ENCODE data around the gene C10orf105.

DNA sequence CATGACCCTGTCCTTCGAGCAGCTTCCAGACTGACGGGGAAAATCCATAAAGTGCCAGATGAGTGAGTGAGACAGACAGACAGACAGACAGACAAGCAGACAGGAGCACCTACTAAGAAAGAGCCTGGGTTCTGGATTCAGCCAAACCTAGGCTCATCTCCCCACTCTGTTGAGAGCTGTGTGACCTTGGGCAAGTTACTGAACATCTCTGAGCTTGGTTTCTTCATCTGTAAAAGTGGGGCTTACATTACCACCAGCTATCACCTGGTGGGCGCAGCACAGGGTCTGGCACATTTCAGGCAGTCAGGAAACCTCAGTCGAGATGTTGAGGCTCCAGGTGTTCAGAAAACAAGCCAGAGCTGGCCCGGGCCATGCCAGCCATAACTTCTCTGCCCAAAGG, 37.6 kb downstream of the C10orf105 start:
- TF ChIP-seq POLR2A (IDR thresholded peaks at IDR 0.05) (no peak), EP300 (IDR thresholded peaks at IDR 0.05) (no peak)
- TF ChIP-seq, protein P1, sequence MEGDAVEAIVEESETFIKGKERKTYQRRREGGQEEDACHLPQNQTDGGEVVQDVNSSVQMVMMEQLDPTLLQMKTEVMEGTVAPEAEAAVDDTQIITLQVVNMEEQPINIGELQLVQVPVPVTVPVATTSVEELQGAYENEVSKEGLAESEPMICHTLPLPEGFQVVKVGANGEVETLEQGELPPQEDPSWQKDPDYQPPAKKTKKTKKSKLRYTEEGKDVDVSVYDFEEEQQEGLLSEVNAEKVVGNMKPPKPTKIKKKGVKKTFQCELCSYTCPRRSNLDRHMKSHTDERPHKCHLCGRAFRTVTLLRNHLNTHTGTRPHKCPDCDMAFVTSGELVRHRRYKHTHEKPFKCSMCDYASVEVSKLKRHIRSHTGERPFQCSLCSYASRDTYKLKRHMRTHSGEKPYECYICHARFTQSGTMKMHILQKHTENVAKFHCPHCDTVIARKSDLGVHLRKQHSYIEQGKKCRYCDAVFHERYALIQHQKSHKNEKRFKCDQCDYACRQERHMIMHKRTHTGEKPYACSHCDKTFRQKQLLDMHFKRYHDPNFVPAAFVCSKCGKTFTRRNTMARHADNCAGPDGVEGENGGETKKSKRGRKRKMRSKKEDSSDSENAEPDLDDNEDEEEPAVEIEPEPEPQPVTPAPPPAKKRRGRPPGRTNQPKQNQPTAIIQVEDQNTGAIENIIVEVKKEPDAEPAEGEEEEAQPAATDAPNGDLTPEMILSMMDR (IDR thresholded peaks at IDR 0.05), result no peak
